GM18498 (cell line): ENCODE measurements around the gene CTNNA2.

Experiments used
- ATAC-seq: cut with Tn5 transposase; IDR thresholded peaks from one replicate; pipeline ENCODE4 v1.9.1; 2021; ENCODE audit warnings: mild to moderate bottlenecking, moderate library complexity; ENCODE audit not compliant: unreplicated experiment

The CTNNA2 gene

DNA sequence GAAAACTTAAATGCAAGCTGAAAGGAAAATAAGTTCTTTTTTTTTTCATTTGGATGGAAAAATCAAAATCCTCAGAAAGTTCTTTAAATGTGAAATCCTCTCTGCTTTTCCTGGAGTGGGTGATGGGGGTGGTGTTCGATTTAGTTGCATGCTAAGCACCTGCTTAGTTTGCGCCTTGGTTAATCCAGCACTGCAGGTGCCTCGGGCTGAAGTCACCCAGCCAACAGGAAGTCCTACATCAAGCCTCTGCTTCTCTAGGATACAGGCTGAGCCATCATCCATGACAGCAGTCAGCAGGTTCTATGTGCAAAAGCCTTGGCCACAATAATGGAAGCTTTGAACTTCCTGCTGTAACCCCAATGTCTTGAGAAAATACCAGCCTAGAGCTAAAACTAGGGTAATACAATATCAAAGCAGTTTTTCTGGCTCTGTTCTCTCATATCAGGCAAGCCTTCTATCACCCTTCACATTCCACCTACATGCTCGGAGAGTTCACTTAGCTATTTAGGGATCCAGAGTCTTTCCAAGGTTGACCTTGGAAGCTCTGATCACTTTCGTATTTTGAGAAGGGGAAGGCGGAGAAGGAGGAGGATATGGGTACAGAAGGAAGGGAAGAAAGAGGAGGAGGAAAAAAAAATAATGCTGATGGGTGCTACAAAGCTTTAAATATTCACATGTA is 907.8 kb downstream of the CTNNA2 start:
- no peak for ATAC-seq

DNA sequence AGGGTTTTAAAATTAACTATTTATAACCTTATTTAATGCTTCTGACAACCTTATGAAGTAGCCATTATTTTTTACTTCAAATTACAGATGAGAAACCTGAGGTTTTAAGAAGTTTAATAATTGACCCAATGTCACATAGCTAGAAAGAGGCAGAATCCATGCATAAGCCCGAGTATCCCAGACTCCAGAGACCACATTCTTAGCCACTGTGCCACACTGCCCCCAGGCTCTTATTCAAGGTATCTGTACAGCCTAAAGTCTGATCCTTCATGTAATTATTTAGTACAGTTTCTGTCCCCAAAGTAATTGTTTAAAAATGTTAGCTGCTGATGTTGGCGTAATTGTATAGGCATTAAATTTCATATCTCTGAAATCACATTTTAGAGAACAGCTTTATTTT is 916.4 kb downstream of the CTNNA2 start:
- ATAC-seq: no peak

DNA sequence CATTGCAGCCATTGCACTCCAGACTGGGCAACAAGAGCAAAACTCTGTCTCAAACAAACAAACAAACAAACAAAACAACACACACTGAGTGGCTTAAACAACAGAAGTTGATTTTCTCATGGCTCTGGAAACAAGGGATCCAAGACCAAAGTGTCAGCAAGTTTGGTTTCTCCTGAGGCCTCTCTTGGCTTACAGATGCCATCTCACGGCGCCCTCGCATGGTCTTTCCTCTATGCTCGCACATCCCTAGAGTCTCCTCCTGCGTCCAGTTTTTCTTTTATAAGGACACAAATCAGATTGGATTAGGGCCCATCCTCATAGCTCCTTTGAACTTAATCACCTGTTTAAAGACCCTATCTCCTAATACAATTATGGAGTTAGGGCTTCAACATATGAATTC is 925.1 kb downstream of the CTNNA2 start:
- no peak for ATAC-seq

DNA sequence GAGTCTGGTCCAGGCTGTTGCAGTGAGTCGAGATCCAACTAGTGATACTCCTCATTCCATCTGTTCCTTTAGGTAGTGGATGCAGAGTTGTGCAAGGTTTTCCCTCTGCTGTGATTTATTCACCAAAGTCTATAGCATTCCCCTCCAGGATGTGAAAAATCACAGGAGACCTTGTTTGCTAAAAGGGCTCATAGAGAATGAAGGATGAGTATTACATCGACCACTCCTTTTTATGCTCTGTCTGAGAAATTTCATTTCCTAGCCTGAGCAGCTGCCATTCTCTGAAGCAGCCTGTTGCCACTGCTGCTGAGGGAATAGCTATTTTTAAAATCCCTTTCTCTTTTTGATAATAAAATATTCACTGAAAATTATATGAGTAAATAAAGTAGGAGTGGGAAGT is 925.8 kb downstream of the CTNNA2 start:
- ATAC-seq: no peak

DNA sequence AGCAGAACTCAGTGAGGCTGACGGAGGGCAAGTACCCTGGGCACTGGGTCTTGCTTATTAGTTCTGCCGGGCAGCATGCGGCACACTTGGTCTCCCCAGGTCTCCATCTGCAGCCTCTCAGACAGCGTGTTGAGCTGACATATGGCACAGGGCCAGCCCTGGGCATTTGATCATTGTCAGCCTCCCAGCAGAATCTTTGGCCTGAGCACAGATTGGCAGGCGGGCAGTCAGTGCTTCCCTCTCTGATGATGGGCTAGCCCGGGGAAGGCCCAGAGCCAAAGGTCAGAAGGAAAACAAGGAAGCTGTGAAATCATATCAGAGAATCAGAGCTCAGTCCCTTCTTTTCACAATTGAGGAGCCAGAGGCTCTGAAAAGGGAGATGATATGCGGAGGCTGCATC is 941.8 kb downstream of the CTNNA2 start:
- ATAC-seq: no peak

DNA sequence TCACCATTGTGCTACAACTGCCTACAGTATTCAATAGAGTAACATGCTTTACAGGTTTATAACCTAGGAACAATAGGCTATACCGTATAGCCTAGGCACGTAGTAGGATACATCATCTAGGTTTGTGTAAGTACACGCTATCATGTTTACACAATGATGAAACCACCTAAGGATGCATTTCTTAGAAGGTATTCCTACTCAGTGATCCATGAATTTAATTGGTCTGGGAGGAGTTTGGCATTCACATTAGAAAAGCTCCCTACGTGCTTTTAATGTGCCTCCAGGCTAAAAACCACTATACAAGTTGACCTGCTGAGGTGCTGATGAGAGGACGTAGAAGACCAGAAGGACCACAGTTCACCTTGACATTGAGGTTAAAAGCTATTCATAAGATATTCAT is 946.2 kb downstream of the CTNNA2 start:
- no peak for ATAC-seq

DNA sequence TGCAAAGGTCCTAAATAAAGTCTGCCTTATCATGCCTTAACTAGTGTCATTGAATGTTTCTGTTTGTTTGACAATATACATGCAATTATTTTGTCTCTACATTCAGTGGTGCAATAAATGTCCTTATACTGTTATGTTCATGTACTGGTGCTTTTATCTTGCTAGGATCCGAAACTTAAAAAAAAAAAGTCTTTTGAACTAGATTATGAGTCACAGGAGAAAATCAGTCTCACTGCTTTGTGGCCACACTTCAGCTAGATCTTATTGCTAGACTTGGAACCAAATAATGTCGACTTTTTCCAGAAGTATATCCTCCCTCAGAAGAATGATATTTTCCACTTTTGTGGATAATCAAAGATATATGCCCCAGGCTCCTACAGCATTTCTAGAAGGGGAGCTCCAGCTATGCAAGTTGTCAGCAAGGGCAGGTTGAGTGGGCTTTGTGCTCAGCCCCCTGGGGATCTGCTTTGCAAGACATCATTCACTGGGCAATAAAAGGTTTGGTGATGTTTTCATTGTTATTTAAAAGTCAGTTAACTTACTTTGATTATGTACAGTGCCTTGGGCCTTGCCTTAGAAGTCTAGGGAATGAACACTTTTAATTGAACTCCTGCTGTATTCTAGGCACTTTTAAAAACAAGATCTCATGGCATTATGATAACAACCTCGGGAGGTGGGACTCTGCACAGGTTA is 948.8 kb downstream of the CTNNA2 start:
- ATAC-seq: no peak

DNA sequence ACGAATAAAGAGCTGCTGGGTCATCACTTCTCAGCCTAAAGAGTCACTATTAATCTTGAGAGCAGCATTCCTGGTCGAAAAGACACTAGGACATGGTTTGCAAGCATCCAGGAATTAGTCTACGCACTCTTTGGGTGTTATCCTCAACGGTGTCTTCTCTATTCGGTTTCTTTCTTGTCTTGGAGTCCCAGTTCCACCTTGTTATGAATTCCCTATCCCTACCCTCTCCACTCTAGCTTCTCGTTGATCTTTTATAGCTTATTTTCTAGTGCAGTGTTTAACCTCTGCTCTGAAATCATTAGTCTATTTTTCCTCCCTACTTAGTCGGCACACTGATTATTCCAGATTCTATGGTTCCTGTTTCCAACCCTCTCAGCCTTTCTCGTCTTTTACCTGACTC is 949.8 kb downstream of the CTNNA2 start:
- no peak for ATAC-seq

DNA sequence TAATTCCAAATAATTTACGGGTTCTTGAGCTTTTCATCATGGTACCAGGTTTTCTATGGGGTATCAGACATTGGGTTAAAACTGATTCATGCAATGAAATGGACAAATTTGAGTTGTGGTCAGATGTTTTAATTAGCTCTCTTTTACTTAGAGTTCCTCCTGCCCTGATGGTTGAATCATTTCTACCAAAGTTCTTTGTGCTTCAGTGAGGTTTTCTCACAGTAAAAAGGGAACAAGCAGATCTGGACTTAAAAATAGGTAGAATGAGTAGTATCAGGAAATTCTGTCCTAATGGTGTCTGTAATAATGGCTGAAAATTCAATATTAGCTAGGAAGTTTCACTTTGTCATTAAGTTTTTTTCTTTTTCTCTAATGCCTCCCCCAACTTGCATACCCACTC is 951.4 kb downstream of the CTNNA2 start:
- no peak for ATAC-seq

DNA sequence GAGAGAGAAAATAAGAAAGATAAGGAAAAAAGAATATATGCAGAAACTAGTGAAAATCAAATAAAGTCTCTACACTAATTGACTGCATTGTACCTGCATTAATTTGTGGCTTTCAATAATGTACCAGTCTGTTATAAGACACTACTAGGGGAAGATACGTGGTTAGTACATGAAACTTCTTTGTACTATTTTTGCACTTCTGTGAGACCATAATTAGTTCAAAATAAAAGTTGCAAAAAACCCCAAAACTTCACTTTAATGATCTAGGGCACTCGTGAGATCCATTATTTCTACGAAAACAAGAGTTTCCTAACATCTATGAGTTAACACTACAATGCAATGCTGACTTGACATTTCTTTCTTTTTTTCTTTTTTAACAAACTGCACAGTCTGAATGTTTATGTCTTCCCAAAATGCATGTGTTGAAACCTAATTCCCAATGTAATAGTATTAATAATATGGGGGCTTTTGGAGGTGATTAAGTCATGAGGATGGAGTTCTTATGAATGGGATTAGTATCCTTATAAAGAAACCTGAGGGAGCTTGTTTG is 954.5 kb downstream of the CTNNA2 start:
- ATAC-seq: no peak

DNA sequence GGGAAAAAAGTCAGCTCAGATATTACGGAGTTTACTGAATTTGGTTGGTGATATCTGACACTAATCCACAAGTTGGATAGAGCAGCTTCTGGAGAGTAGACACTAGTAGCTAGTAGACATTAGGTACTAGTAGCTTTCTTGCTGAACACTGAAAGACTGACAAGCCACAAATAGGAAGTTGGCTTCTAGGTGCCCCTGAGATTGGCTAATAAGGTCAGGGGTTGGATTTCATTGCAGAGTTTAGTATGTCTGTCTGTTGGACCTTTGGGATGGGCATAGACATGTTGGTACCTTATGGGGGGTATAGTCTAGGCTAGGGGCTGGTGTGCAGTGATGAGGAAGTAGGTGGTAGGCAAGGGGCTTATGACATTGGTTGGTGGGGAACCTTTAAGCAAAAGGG is 956.6 kb downstream of the CTNNA2 start:
- ATAC-seq: no peak

DNA sequence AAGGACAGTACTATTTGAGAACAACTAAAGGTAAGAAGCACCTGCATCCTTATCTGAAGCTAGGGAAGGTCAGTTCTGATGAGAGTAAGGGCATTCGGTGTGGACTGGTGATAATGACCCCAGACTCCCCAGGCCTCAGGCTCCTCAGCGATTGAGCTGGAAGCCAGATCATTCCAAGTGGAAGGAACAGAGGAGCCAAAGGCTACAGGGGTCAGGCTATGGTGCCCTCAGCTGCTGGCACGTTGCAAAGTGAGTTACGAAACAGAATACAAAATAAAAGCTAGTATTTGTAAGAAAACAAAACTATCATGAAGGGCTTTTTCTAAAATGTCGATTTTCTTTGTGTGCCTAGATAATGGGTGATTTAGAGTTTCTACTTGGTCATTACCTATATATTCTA is 960.2 kb downstream of the CTNNA2 start:
- no peak for ATAC-seq

DNA sequence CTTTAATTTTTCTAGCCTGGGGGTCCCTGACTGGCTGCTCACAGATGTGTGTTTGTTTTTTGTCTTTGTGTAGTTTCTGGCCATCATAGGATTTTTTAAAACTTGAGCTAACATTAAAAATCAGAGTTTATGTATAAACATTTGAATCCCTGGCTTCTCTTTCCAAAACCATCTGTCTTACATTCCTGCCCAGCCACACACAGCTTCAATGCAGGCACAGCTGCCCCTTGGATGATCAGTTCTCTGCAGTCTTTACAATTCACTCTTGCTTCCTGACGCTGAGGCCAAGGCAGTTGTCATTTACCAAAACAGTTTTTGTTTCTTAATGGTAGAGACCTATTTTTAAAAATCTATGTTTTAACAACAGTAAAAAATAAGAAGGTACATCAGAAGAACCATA is 960.9 kb downstream of the CTNNA2 start:
- no peak for ATAC-seq

DNA sequence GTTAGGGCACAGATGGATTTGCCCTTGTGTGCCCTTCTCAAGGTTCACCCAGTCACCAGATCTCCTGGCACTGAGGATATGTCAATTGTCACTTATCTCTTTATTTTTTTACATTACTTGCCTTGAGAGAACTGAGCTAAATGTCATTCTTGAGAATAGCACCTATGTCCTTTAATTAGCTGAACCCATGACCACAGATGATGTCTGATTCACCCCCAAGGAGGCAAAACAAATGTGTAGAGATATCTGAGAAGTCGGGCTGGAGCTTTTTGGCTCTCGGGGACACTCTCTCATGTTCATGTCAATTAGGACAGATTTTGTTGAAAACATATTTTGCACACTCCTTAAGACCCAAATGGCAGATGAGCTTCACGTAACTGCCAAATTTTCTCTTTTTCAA is 963.1 kb downstream of the CTNNA2 start:
- ATAC-seq: no peak

DNA sequence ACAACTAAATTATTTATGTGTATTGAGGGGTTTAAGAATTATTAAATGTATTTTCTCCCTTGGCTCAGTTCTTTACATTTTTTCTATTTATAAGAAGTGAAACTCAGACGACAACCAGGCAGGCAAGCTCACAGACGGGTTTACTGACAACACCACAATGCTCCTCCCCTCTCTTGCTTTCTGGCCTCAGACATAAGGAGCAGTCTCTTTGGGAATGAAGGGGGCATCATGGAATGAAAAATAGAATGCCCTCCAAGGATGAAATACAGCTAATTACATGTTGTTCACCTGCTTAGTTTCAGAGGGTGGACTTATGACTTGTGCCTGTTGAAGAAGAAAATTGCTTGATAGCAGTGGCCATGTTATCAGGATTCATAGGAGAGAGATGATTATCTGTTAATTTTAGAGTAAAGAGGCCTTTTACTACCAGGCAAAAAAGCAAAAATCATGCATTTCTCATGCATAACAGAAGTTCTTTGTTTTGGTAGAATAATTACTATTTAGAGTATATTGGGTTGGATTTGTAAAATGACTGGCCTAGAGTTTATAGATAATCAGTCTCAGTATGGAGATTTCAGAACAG is 963.8 kb downstream of the CTNNA2 start:
- ATAC-seq: no peak

DNA sequence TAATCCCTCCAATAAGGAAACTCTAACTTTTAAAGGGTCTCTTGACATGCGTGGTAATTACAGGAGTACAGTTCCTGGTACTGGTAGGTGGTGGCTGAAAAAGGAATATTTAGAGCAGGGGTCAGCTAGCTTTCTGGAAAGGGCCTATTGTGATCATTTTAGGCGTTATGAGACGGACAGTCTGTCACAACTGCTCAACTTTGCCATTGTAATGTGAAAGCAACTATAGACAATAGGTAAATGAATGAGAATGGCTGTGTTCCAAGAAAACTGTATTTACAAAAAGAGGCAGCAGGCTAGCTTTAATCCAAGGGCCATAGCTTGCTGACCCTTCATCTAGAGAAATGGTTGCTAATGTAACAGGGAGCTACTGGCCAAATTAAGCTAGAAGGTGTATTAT is 969.4 kb downstream of the CTNNA2 start:
- ATAC-seq: no peak

DNA sequence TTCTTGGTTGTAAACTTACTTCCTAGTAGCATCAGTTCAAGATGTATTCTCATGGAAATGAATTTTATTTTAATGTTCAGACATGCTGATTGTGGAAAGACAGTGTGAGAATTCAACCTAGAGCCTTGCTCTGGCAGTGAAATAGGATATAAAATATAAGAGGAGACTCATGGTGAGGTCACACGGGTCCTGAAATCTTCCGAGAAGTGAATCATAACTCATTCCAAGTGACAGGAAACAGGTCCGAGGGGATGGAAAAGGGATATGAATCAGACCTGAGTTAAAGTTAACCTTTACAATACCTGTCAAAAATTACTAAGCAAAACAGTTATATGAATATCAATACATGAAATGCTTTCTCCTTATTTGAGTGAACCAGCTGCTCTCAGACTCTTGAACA is 976.9 kb downstream of the CTNNA2 start:
- ATAC-seq: no peak

DNA sequence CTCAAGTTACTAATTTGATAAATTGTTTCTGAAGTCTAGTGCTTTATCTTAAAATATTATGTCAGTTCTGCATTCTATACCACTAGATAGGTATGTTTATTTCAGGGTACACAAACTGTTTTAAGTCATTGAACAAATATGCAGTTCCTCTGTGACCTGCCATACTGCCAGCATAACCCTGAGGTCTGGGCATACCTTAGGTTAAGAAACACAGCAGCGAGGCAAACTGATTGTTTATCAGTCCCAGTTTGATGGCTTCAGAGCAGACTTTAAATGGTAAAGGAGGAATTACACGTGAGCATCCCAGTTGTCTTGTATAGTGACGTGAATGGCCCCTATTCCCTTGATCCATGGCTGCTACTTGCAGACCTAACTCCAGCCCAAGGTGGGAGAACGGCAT is 978.1 kb downstream of the CTNNA2 start:
- no peak for ATAC-seq

DNA sequence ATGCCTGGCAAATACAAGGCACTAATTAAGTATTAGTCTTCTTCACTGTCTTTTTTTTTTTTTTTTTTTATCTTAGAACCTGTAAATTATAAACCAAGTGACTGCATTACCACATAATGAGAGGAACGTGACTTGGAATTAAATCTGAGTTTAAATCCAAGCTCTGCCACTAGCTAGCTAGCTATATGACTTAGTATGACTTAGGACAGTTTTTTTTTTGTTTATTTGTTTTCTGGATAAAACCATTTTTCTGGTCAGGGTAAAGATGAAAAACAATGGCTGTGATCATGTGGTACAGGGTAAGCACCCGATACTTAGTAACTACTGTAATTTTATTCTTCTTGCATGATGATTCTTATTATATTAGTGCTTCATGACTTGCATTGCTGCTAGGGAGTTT is 983.5 kb downstream of the CTNNA2 start:
- no peak for ATAC-seq

DNA sequence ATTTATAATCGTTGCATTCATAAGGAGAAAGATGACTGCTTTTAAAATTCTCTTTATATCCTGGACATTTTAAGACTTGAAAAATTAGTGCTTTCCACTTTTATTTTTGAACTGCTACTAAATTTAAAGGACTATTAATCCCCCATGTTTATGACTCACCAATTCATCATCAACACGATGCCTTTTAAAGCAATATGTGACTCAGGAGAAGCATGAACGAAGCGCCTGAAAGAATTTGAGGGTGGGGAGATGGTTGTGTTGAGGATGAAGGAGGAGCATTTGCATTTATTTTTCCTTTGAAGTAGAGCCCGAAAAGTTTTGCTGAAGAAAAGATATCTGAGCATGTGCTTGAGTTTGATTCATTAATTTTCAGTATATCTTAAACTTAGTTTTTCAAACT is 983.9 kb downstream of the CTNNA2 start:
- ATAC-seq: no peak

DNA sequence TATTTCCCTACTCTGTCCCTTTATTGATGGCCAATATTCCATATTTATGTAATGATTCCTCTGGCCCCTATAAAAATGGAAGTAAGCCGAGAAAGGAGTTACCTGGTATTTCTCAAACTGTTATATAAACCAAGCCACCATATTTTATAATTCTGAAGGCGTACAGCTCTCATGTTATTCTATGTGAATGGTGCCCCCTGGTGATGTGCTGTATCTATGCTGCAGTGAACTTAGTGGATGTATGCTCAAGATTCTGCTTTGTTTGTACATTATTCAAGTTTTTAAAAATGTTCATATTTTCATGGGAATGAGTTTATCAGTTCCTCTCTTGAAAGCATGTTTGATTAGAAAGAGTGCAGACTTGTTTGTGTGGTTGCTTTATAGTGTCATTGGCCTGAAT is 986.2 kb downstream of the CTNNA2 start:
- ATAC-seq: no peak

DNA sequence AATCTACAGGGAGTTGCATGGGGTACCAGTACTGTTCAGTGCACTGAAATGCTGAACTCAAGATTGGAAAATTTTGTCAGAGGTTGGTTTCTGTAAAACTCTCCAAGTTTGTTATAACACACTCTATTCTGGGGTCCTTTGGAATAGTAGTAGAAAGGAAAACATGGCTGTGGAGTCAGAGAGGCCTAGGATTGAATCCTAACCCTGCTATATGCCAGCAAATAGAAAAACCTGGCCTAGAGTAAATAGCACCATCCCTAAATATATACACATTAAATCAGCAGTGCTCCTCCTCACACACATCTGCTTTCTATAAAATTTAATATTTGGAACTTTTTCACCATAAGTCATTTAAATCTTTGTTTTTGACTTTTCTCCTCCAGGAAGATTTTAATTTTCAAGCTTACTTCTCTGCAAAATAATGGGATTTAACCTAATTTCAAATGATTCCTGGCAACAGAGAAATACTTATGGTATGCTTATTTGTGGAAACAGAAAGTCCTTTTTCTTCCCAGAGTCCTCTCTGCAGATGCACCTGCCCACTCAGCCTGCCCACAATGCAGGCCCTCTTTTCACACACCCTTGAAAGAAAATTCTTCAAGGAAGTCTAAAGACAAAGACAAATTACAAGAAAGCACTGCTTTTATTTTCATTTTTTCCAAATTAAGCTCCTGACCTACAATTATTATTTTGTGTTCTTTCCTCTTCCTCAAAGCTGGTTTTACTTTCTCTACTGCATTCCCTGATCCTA is 989.2 kb downstream of the CTNNA2 start:
- no peak for ATAC-seq
